ENCODE measurements around the gene DGKB. TPM values are rescaled to one million over a fixed set of nuclear protein-coding genes. Genes with fewer than 3 reads are reported as not detected.

DGKB gene
- total RNA-seq, 1 donor from 2014 or later, result 2.1 TPM

- Histone ChIP-seq H3K36me3 (ENCODE audit: control insufficient read depth in 3 of 3, insufficient read depth in 3 of 3, low read length in 3 of 3) (no peaks in the 10 kb centered on the region), H3K4me3 (ENCODE audit: low read length in 3 of 3) (no peak overlapping the region), H3K4me1 (ENCODE audit: control insufficient read depth in 3 of 3, insufficient read depth in 3 of 3, low read length in 3 of 3) (no peaks in the 10 kb centered on the region), H3K9me3 (ENCODE audit: control insufficient read depth in 3 of 3, low read length in 3 of 3) (no peaks in the 10 kb centered on the region), H3K9ac (ENCODE audit: low read depth in 1 of 3, low read length in 3 of 3) (no peak overlapping the region), H3K27ac (ENCODE audit: low read depth, low read length) (no peak overlapping the region), H3K27me3 (ENCODE audit: control insufficient read depth in 3 of 3, insufficient read depth in 3 of 3, low read length in 3 of 3) (no peaks in the 10 kb centered on the region)
Measured at GRCh38 chr7:14229047-14229446, 673.5 kb downstream of the DGKB start.

- Histone ChIP-seq H3K4me1 (ENCODE audit: control insufficient read depth in 3 of 3, insufficient read depth in 3 of 3, low read length in 3 of 3) (no peaks in the 10 kb centered on the region), H3K27ac (ENCODE audit: low read depth, low read length) (no peak overlapping the region), H3K27me3 (ENCODE audit: control insufficient read depth in 3 of 3, insufficient read depth in 3 of 3, low read length in 3 of 3) (no peaks in the 10 kb centered on the region), H3K9me3 (ENCODE audit: control insufficient read depth in 3 of 3, low read length in 3 of 3) (no peaks in the 10 kb centered on the region), H3K4me3 (ENCODE audit: low read length in 3 of 3) (no peak overlapping the region), H3K9ac (ENCODE audit: low read depth in 1 of 3, low read length in 3 of 3) (no peak overlapping the region), H3K36me3 (ENCODE audit: control insufficient read depth in 3 of 3, insufficient read depth in 3 of 3, low read length in 3 of 3) (no peaks in the 10 kb centered on the region)
Measured at GRCh38 chr7:14228341-14228740, 674.2 kb downstream of the DGKB start.

- Histone ChIP-seq H3K9me3 (ENCODE audit: control insufficient read depth in 3 of 3, low read length in 3 of 3) (no peaks in the 10 kb centered on the region), H3K4me3 (ENCODE audit: low read length in 3 of 3) (no peak overlapping the region), H3K27me3 (ENCODE audit: control insufficient read depth in 3 of 3, insufficient read depth in 3 of 3, low read length in 3 of 3) (no peaks in the 10 kb centered on the region), H3K27ac (ENCODE audit: low read depth, low read length) (no peak overlapping the region), H3K4me1 (ENCODE audit: control insufficient read depth in 3 of 3, insufficient read depth in 3 of 3, low read length in 3 of 3) (no peaks in the 10 kb centered on the region), H3K36me3 (ENCODE audit: control insufficient read depth in 3 of 3, insufficient read depth in 3 of 3, low read length in 3 of 3) (no peaks in the 10 kb centered on the region), H3K9ac (ENCODE audit: low read depth in 1 of 3, low read length in 3 of 3) (no peak overlapping the region)
Measured at GRCh38 chr7:14226126-14226525, 676.4 kb downstream of the DGKB start.

- Histone ChIP-seq H3K27ac (ENCODE audit: low read depth, low read length) (no peak overlapping the region), H3K4me3 (ENCODE audit: low read length in 3 of 3) (no peak overlapping the region), H3K4me1 (ENCODE audit: control insufficient read depth in 3 of 3, insufficient read depth in 3 of 3, low read length in 3 of 3) (no peaks in the 10 kb centered on the region), H3K27me3 (ENCODE audit: control insufficient read depth in 3 of 3, insufficient read depth in 3 of 3, low read length in 3 of 3) (no peaks in the 10 kb centered on the region), H3K9ac (ENCODE audit: low read depth in 1 of 3, low read length in 3 of 3) (no peak overlapping the region), H3K36me3 (ENCODE audit: control insufficient read depth in 3 of 3, insufficient read depth in 3 of 3, low read length in 3 of 3) (no peaks in the 10 kb centered on the region), H3K9me3 (ENCODE audit: control insufficient read depth in 3 of 3, low read length in 3 of 3) (no peaks in the 10 kb centered on the region)
Measured at GRCh38 chr7:14219125-14219524, 683.4 kb downstream of the DGKB start.

GRCh38 chr7:14218338-14218737 lies 684.2 kb downstream of the DGKB start:
- H3K4me3 ChIP-seq (ENCODE audit: low read length in 3 of 3), result no peak overlapping the region
- H3K27ac ChIP-seq (ENCODE audit: low read depth, low read length), result no peak overlapping the region
- no peak overlapping the region for H3K9ac ChIP-seq (ENCODE audit: low read depth in 1 of 3, low read length in 3 of 3)
- H3K27me3 ChIP-seq (ENCODE audit: control insufficient read depth in 3 of 3, insufficient read depth in 3 of 3, low read length in 3 of 3), result no peaks in the 10 kb centered on the region
- H3K9me3 ChIP-seq (ENCODE audit: control insufficient read depth in 3 of 3, low read length in 3 of 3), result no peaks in the 10 kb centered on the region
- no peaks in the 10 kb centered on the region for H3K36me3 ChIP-seq (ENCODE audit: control insufficient read depth in 3 of 3, insufficient read depth in 3 of 3, low read length in 3 of 3)
- no peaks in the 10 kb centered on the region for H3K4me1 ChIP-seq (ENCODE audit: control insufficient read depth in 3 of 3, insufficient read depth in 3 of 3, low read length in 3 of 3)

GRCh38 chr7:14209896-14210484 lies 692.6 kb downstream of the DGKB start:
- Histone ChIP-seq H3K4me3 (ENCODE audit: low read length in 3 of 3) (no peak overlapping the region), H3K36me3 (ENCODE audit: control insufficient read depth in 3 of 3, insufficient read depth in 3 of 3, low read length in 3 of 3) (no peaks in the 10 kb centered on the region), H3K27ac (ENCODE audit: low read depth, low read length) (no peak overlapping the region), H3K9ac (ENCODE audit: low read depth in 1 of 3, low read length in 3 of 3) (no peak overlapping the region), H3K4me1 (ENCODE audit: control insufficient read depth in 3 of 3, insufficient read depth in 3 of 3, low read length in 3 of 3) (no peaks in the 10 kb centered on the region), H3K27me3 (ENCODE audit: control insufficient read depth in 3 of 3, insufficient read depth in 3 of 3, low read length in 3 of 3) (no peaks in the 10 kb centered on the region), H3K9me3 (ENCODE audit: control insufficient read depth in 3 of 3, low read length in 3 of 3) (no peaks in the 10 kb centered on the region)

GRCh38 chr7:14207711-14208110 lies 694.8 kb downstream of the DGKB start:
- no peak overlapping the region for H3K9ac ChIP-seq (ENCODE audit: low read depth in 1 of 3, low read length in 3 of 3)
- no peaks in the 10 kb centered on the region for H3K9me3 ChIP-seq (ENCODE audit: control insufficient read depth in 3 of 3, low read length in 3 of 3)
- no peaks in the 10 kb centered on the region for H3K36me3 ChIP-seq (ENCODE audit: control insufficient read depth in 3 of 3, insufficient read depth in 3 of 3, low read length in 3 of 3)
- no peak overlapping the region for H3K27ac ChIP-seq (ENCODE audit: low read depth, low read length)
- H3K4me1 ChIP-seq (ENCODE audit: control insufficient read depth in 3 of 3, insufficient read depth in 3 of 3, low read length in 3 of 3), result no peaks in the 10 kb centered on the region
- H3K4me3 ChIP-seq (ENCODE audit: low read length in 3 of 3), result no peak overlapping the region
- no peaks in the 10 kb centered on the region for H3K27me3 ChIP-seq (ENCODE audit: control insufficient read depth in 3 of 3, insufficient read depth in 3 of 3, low read length in 3 of 3)

GRCh38 chr7:14207138-14207537 lies 695.4 kb downstream of the DGKB start:
- Histone ChIP-seq H3K4me1 (ENCODE audit: control insufficient read depth in 3 of 3, insufficient read depth in 3 of 3, low read length in 3 of 3) (no peaks in the 10 kb centered on the region), H3K27me3 (ENCODE audit: control insufficient read depth in 3 of 3, insufficient read depth in 3 of 3, low read length in 3 of 3) (no peaks in the 10 kb centered on the region), H3K9me3 (ENCODE audit: control insufficient read depth in 3 of 3, low read length in 3 of 3) (no peaks in the 10 kb centered on the region), H3K27ac (ENCODE audit: low read depth, low read length) (no peak overlapping the region), H3K9ac (ENCODE audit: low read depth in 1 of 3, low read length in 3 of 3) (no peak overlapping the region), H3K36me3 (ENCODE audit: control insufficient read depth in 3 of 3, insufficient read depth in 3 of 3, low read length in 3 of 3) (no peaks in the 10 kb centered on the region), H3K4me3 (ENCODE audit: low read length in 3 of 3) (no peak overlapping the region)

- no peak overlapping the region for H3K9ac ChIP-seq (ENCODE audit: low read depth in 1 of 3, low read length in 3 of 3)
- no peaks in the 10 kb centered on the region for H3K4me1 ChIP-seq (ENCODE audit: control insufficient read depth in 3 of 3, insufficient read depth in 3 of 3, low read length in 3 of 3)
- H3K36me3 ChIP-seq (ENCODE audit: control insufficient read depth in 3 of 3, insufficient read depth in 3 of 3, low read length in 3 of 3), result no peaks in the 10 kb centered on the region
- H3K4me3 ChIP-seq (ENCODE audit: low read length in 3 of 3), result no peak overlapping the region
- H3K9me3 ChIP-seq (ENCODE audit: control insufficient read depth in 3 of 3, low read length in 3 of 3), result no peaks in the 10 kb centered on the region
- H3K27me3 ChIP-seq (ENCODE audit: control insufficient read depth in 3 of 3, insufficient read depth in 3 of 3, low read length in 3 of 3), result no peaks in the 10 kb centered on the region
- H3K27ac ChIP-seq (ENCODE audit: low read depth, low read length), result no peak overlapping the region
Measured at GRCh38 chr7:14206121-14206520, 696.4 kb downstream of the DGKB start.

GRCh38 chr7:14201353-14201752 lies 701.2 kb downstream of the DGKB start:
- Histone ChIP-seq H3K9ac (ENCODE audit: low read depth in 1 of 3, low read length in 3 of 3) (no peak overlapping the region), H3K4me3 (ENCODE audit: low read length in 3 of 3) (no peak overlapping the region), H3K9me3 (ENCODE audit: control insufficient read depth in 3 of 3, low read length in 3 of 3) (no peaks in the 10 kb centered on the region), H3K36me3 (ENCODE audit: control insufficient read depth in 3 of 3, insufficient read depth in 3 of 3, low read length in 3 of 3) (no peaks in the 10 kb centered on the region), H3K27ac (ENCODE audit: low read depth, low read length) (no peak overlapping the region), H3K4me1 (ENCODE audit: control insufficient read depth in 3 of 3, insufficient read depth in 3 of 3, low read length in 3 of 3) (no peaks in the 10 kb centered on the region), H3K27me3 (ENCODE audit: control insufficient read depth in 3 of 3, insufficient read depth in 3 of 3, low read length in 3 of 3) (no peaks in the 10 kb centered on the region)

GRCh38 chr7:14199336-14199735 lies 703.2 kb downstream of the DGKB start:
- Histone ChIP-seq H3K27me3 (ENCODE audit: control insufficient read depth in 3 of 3, insufficient read depth in 3 of 3, low read length in 3 of 3) (no peaks in the 10 kb centered on the region), H3K4me1 (ENCODE audit: control insufficient read depth in 3 of 3, insufficient read depth in 3 of 3, low read length in 3 of 3) (no peaks in the 10 kb centered on the region), H3K36me3 (ENCODE audit: control insufficient read depth in 3 of 3, insufficient read depth in 3 of 3, low read length in 3 of 3) (no peaks in the 10 kb centered on the region), H3K4me3 (ENCODE audit: low read length in 3 of 3) (no peak overlapping the region), H3K27ac (ENCODE audit: low read depth, low read length) (no peak overlapping the region), H3K9ac (ENCODE audit: low read depth in 1 of 3, low read length in 3 of 3) (no peak overlapping the region), H3K9me3 (ENCODE audit: control insufficient read depth in 3 of 3, low read length in 3 of 3) (no peaks in the 10 kb centered on the region)
